Measurements from ENCODE around the gene ALDH1A1. TPM values are rescaled to one million over a fixed set of nuclear protein-coding genes. Genes with fewer than 3 reads are reported as not detected.
"Not testable (repeated sequence)": the region's sequence is repeated elsewhere in the genome, so short reads cannot be mapped to it uniquely, and the experiment has no call there.

ALDH1A1 gene
- total RNA-seq, 1 experiment from 2014 or later: 1.9 TPM

DNA sequence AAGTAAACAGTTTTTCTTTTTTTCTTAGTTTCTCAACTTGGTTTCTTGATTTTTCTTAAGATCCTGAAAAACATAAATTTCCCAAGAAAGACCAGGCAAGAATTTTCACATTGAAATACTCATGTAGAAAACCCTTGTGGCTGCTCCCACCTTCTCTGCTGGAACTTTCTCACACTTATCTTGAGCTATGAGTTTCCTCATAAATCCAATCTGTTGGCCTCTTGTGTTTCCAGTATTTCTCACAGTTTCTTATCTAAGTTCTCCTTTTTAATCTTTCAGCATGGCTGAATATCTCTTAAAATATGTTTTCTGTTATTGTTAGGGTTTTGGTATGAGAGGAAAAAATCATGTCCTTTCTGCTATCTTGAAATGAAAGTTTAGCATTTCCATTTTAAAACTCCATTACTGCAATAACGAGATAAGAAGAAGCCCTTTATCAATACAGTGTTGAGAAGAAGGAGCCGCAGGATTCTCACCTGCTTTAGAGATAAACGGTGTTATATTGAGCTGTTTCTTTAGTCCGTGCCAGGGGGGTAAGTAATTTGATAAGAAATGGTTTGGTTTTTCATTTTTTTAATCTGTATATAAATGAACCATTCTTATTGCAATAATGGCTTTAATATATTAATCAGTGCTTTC is 89.3 kb downstream of the ALDH1A1 start:
- no peak for DNase-seq (ENCODE audit: low spot score)
- POLR2A ChIA-PET: no interaction called here
- Mint-ChIP-seq H3K36me3 (no peaks in the 10 kb centered on the region), H3K4me3 (no peak overlapping the region), H3K4me1 (no peaks in the 10 kb centered on the region), H3K27ac (no peak overlapping the region), H3K9me3 (0 out of 2 replicates have a peak, but pooled peaks cover 4% of the 10 kb centered on the region), H3K27me3 (ENCODE audit: low read depth) (no peaks in the 10 kb centered on the region)
- ATAC-seq: no peak
- CTCF ChIA-PET: no interaction called here
- TF ChIP-seq EMX1 (CRISPR knock-in tag; IDR thresholded peaks at IDR 0.05): no peak
- no peak for TF ChIP-seq FOXK1 (CRISPR knock-in tag; IDR thresholded peaks at IDR 0.05)
- TF ChIP-seq ZNF416 (CRISPR knock-in tag; IDR thresholded peaks at IDR 0.05): no peak
- no peak for TF ChIP-seq SMAD3 (CRISPR knock-in tag; IDR thresholded peaks at IDR 0.05; ENCODE audit: borderline replicate concordance)
- TF ChIP-seq, protein P1, sequence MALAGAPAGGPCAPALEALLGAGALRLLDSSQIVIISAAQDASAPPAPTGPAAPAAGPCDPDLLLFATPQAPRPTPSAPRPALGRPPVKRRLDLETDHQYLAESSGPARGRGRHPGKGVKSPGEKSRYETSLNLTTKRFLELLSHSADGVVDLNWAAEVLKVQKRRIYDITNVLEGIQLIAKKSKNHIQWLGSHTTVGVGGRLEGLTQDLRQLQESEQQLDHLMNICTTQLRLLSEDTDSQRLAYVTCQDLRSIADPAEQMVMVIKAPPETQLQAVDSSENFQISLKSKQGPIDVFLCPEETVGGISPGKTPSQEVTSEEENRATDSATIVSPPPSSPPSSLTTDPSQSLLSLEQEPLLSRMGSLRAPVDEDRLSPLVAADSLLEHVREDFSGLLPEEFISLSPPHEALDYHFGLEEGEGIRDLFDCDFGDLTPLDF (CRISPR knock-in tag; IDR thresholded peaks at IDR 0.05): no peak
- TF ChIP-seq, protein P2, sequence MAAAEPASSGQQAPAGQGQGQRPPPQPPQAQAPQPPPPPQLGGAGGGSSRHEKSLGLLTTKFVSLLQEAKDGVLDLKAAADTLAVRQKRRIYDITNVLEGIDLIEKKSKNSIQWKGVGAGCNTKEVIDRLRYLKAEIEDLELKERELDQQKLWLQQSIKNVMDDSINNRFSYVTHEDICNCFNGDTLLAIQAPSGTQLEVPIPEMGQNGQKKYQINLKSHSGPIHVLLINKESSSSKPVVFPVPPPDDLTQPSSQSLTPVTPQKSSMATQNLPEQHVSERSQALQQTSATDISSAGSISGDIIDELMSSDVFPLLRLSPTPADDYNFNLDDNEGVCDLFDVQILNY (CRISPR knock-in tag; IDR thresholded peaks at IDR 0.05): no peak
- TF ChIP-seq KAT7 (CRISPR knock-in tag; IDR thresholded peaks at IDR 0.05; ENCODE audit: borderline replicate concordance): no peak

- CTCF ChIA-PET, POLR2A ChIA-PET: not testable (repeated sequence)
These were observed 90.1 kb downstream of the ALDH1A1 start for GRCh38 chr9:72862788-72863187.

DNA sequence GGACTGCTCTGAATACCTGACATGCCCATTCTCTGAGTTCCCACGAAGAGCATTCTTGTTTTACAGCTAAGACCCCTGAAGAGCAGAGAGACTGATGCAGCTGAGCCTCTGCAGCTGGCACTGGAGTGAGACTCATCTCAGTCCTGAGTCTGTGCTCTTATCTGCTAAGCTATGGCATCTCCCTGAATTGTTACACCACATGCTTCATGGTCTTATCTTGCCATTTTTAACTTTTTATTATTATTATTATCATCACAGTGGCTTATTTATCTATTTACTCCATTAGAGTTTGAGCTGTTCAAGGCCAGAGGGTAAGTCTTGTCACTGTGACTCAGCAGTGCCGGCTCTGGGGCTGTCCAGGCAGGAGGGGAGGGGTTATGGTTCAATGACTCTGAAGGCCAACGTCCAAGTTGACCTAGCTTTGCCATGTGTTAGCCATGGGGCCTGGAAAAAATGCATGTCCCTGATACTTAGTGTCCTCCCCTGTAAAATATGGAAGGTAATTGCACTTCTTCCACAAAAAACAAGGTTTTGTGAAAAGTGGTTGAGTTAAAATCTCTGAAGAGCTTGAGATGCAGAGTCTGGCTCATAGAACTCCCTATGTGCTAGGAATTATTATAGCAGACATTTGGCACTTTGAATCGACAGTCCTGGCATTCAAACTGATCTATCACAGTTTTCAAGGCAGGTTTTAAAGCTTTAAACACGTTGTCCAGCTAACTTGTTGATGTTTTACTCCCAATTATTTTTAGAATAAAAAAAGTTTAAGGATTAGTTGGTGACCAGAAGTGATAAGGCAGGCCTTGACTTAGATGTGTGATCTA is 94.6 kb downstream of the ALDH1A1 start:
- no peak overlapping the region for H3K27ac Mint-ChIP-seq
- no peak overlapping the region for H3K4me3 Mint-ChIP-seq
- ATAC-seq (no peak; the same call in 1 of the 2 replicates), DNase-seq (ENCODE audit: low spot score) (no peak)
- CTCF ChIA-PET: interaction anchor here (1.0 to 3.5 kb wide), 9 partner anchors 13 to 342 kb away, joined by 3 to 44 read pairs (median 7); no protein-coding TSS in a partner anchor
- H3K4me1 Mint-ChIP-seq: peaks cover 16% of the 10 kb centered on the region
- no peaks in the 10 kb centered on the region for H3K36me3 Mint-ChIP-seq
- POLR2A ChIA-PET: no interaction called here
- TF ChIP-seq IRF1 (CRISPR knock-in tag; IDR thresholded peaks at IDR 0.05): no peak
- TF ChIP-seq, protein P2 (CRISPR knock-in tag; IDR thresholded peaks at IDR 0.05): no peak
- no peak for TF ChIP-seq TEAD4 (CRISPR knock-in tag; IDR thresholded peaks at IDR 0.05)
- TF ChIP-seq ZBTB21 (CRISPR knock-in tag; IDR thresholded peaks at IDR 0.05; ENCODE audit: borderline replicate concordance): no peak
- no peak for TF ChIP-seq ZNF317 (CRISPR knock-in tag; IDR thresholded peaks at IDR 0.05; ENCODE audit: borderline replicate concordance, low read depth)
- TF ChIP-seq GABPB1 (CRISPR knock-in tag; IDR thresholded peaks at IDR 0.05): peak; percentile 29; the same call in 1 of the 2 replicates
- TF ChIP-seq, protein P1 (CRISPR knock-in tag; IDR thresholded peaks at IDR 0.05): no peak
- no peak for TF ChIP-seq JAZF1 (CRISPR knock-in tag; IDR thresholded peaks at IDR 0.05)
- no peaks in the 10 kb centered on the region for H3K9me3 Mint-ChIP-seq
- no peaks in the 10 kb centered on the region for H3K27me3 Mint-ChIP-seq (ENCODE audit: low read depth)

More at GRCh38 chr9:72862788-72863187, 90.1 kb downstream of the ALDH1A1 start:
- H3K4me1 Mint-ChIP-seq; H3K36me3 Mint-ChIP-seq; DNase-seq (ENCODE audit: low spot score); H3K27me3 Mint-ChIP-seq (ENCODE audit: low read depth); H3K9me3 Mint-ChIP-seq; H3K27ac Mint-ChIP-seq; ATAC-seq; H3K4me3 Mint-ChIP-seq: not testable (repeated sequence)
